NCI-H345 (cell line): ENCODE results near the gene TAOK2.
"Not testable (repeated sequence)": the region's sequence is repeated elsewhere in the genome, so short reads cannot be mapped to it uniquely, and the experiment has no call there.

ENCODE experiments used
- DNase-seq: peaks from one replicate; lab custom pipeline; 2025; lab: John Stamatoyannopoulos, UW

TAOK2 gene

GRCh38 chr16:30003670-30004423 is 30.2 kb downstream of the TAOK2 start:
- no peak for DNase-seq

- peak; percentile 77 for DNase-seq
These were observed 30.7 kb downstream of the TAOK2 start for GRCh38 chr16:30004424-30004776.

- DNase-seq: peak; percentile 65
These were observed 31.2 kb downstream of the TAOK2 start for GRCh38 chr16:30004811-30005242.

- DNase-seq: peak; percentile 13
These were observed 31.9 kb downstream of the TAOK2 start for GRCh38 chr16:30005341-30006094.

GRCh38 chr16:30006095-30006473 is 32.4 kb downstream of the TAOK2 start:
- DNase-seq: no peak

GRCh38 chr16:30006659-30007377 is 33.1 kb downstream of the TAOK2 start:
- DNase-seq: no peak

GRCh38 chr16:30007378-30007895 is 33.8 kb downstream of the TAOK2 start:
- no peak for DNase-seq

GRCh38 chr16:30009085-30009862 is 35.6 kb downstream of the TAOK2 start:
- no peak for DNase-seq

- no peak for DNase-seq
These were observed 36.5 kb downstream of the TAOK2 start for GRCh38 chr16:30009990-30010843.

GRCh38 chr16:30010844-30011713 is 37.4 kb downstream of the TAOK2 start, which contains the start of gene DOC2A:
TSS of gene DOC2A (minus strand) at chr16:30011027. CDS start at chr16:30010222, 805 bp downstream.
- DNase-seq: peak; percentile 74

GRCh38 chr16:30011714-30012504 is 38.2 kb downstream of the TAOK2 start:
- no peak for DNase-seq

- not testable (repeated sequence) for DNase-seq
These were observed 38.9 kb downstream of the TAOK2 start for GRCh38 chr16:30012598-30012997.

GRCh38 chr16:30015450-30015849 is 41.8 kb downstream of the TAOK2 start:
- DNase-seq: not testable (repeated sequence)

- no peak for DNase-seq
These were observed 43.0 kb downstream of the TAOK2 start for GRCh38 chr16:30016555-30017276.

- no peak for DNase-seq
These were observed 43.6 kb downstream of the TAOK2 start for GRCh38 chr16:30017277-30017656.

GRCh38 chr16:30017937-30018336 is 44.3 kb downstream of the TAOK2 start:
- not testable (repeated sequence) for DNase-seq

GRCh38 chr16:30018731-30019158 is 45.1 kb downstream of the TAOK2 start:
- DNase-seq: peak; percentile 14

GRCh38 chr16:30022887-30023286 is 49.2 kb downstream of the TAOK2 start, which contains the start of gene C16orf92:
TSS of gene C16orf92 (plus strand) at chr16:30023198. CDS start at chr16:30023341, 143 bp downstream.
- DNase-seq: no peak
